Measurements from ENCODE around the gene CIAO3. TPM values are rescaled to one million over a fixed set of nuclear protein-coding genes. Genes with fewer than 3 reads are reported as not detected.

The CIAO3 gene
- total and polyA plus RNA-seq, 2 donors (not counting 1 experiment from before 2014, with no cell fraction given) = 59.4 to 68.4 TPM

- ChIA-PET POLR2A (no interaction called here), CTCF (interaction anchor here (0.5 kb wide), 1 partner anchor 14 kb away, joined by 3 read pairs; no protein-coding TSS in a partner anchor)
- Histone ChIP-seq H3K36me3 (replicated peaks in 1 of 2; ENCODE audit: control extremely low read depth in 1 of 2, control insufficient read depth in 1 of 2, extremely low read depth in 1 of 2, insufficient read depth in 2 of 2, low read length in 1 of 2) (no peaks in the 10 kb centered on the region), H4K20me1 (ENCODE audit: control insufficient read depth, insufficient read depth, low read length, poor library complexity, severe bottlenecking) (no peaks in the 10 kb centered on the region), H3K27ac (ENCODE audit: low read length in 2 of 2) (no peak overlapping the region), H3K4me3 (ENCODE audit: control extremely low read depth in 1 of 5, extremely low read depth in 1 of 5, insufficient read depth in 1 of 5, low read depth in 2 of 5, low read length in 4 of 5) (no peak overlapping the region), H3K9me3 (ENCODE audit: control extremely low read depth in 1 of 3, control insufficient read depth in 2 of 3, insufficient read depth in 1 of 3, low read length in 2 of 3) (no peaks in the 10 kb centered on the region), H3K4me1 (ENCODE audit: control insufficient read depth in 2 of 2, insufficient read depth in 2 of 2, low read length in 2 of 2) (no peaks in the 10 kb centered on the region), H3K9ac (ENCODE audit: low read length) (no peak overlapping the region), H3K4me2 (replicated peaks; ENCODE audit: low read depth, low read length, poor library complexity, severe bottlenecking) (no peak overlapping the region), H3K79me2 (ENCODE audit: control insufficient read depth, insufficient read depth, low read length) (no peaks in the 10 kb centered on the region), H2AFZ (ENCODE audit: insufficient read depth, low read depth, low read length, poor library complexity, severe bottlenecking) (no peak overlapping the region), H3K27me3 (replicated peaks in 1 of 4; ENCODE audit: control extremely low read depth in 1 of 4, control insufficient read depth in 3 of 4, insufficient read depth in 4 of 4, low read length in 3 of 4) (no peaks in the 10 kb centered on the region)
- intact Hi-C loops (cut with micrococcal nuclease) = no loop called here
- no peak for TF ChIP-seq CTCF (IDR thresholded peaks at IDR 0.05)
- TF ChIP-seq EZH2 (IDR thresholded peaks at IDR 0.05; ENCODE audit: borderline replicate concordance, insufficient read depth, low read depth, low read length, poor library complexity, severe bottlenecking) = no peak
- ATAC-seq (ENCODE audit: low read depth) (no peak), DNase-seq (no peak)
- no peaks in the 10 kb centered on the region for H3K4me1 Mint-ChIP-seq
- 92% methylated on average over 17 of the region's 21 CpGs for WGBS (ENCODE audit: insufficient coverage)
- peaks cover 3% of the 10 kb centered on the region for H3K27me3 Mint-ChIP-seq
- H3K9me3 Mint-ChIP-seq (ENCODE audit: insufficient read depth) = no peaks in the 10 kb centered on the region
- H3K27ac Mint-ChIP-seq = no peak overlapping the region
- no peak overlapping the region for H3K4me3 Mint-ChIP-seq
Measured at GRCh38 chr16:763369-764183, 22.8 kb upstream of the CIAO3 start.

- no peak for DNase-seq
- no peaks in the 10 kb centered on the region for H3K36me3 ChIP-seq (replicated peaks in 1 of 2; ENCODE audit: control extremely low read depth in 1 of 2, control insufficient read depth in 1 of 2, extremely low read depth in 1 of 2, insufficient read depth in 2 of 2, low read length in 1 of 2)
- no peaks in the 10 kb centered on the region for H3K79me2 ChIP-seq (ENCODE audit: control insufficient read depth, insufficient read depth, low read length)
- no peaks in the 10 kb centered on the region for H3K4me1 Mint-ChIP-seq
- no peaks in the 10 kb centered on the region for H3K9me3 Mint-ChIP-seq (ENCODE audit: insufficient read depth)
- intact Hi-C loops (cut with micrococcal nuclease) = no loop called here
- no peak overlapping the region for H3K4me2 ChIP-seq (replicated peaks; ENCODE audit: low read depth, low read length, poor library complexity, severe bottlenecking)
- TF ChIP-seq CTCF (IDR thresholded peaks at IDR 0.05) = no peak
- no peak for TF ChIP-seq EZH2 (IDR thresholded peaks at IDR 0.05; ENCODE audit: borderline replicate concordance, insufficient read depth, low read depth, low read length, poor library complexity, severe bottlenecking)
- H4K20me1 ChIP-seq (ENCODE audit: control insufficient read depth, insufficient read depth, low read length, poor library complexity, severe bottlenecking) = no peaks in the 10 kb centered on the region
- ATAC-seq (ENCODE audit: low read depth) = no peak
- no peaks in the 10 kb centered on the region for H3K27me3 ChIP-seq (replicated peaks in 1 of 4; ENCODE audit: control extremely low read depth in 1 of 4, control insufficient read depth in 3 of 4, insufficient read depth in 4 of 4, low read length in 3 of 4)
- POLR2A ChIA-PET = no interaction called here
- no peak overlapping the region for H3K4me3 ChIP-seq (ENCODE audit: control extremely low read depth in 1 of 5, extremely low read depth in 1 of 5, insufficient read depth in 1 of 5, low read depth in 2 of 5, low read length in 4 of 5)
- no peak overlapping the region for H3K27ac ChIP-seq (ENCODE audit: low read length in 2 of 2)
- CTCF ChIA-PET = no interaction called here
- H2AFZ ChIP-seq (ENCODE audit: insufficient read depth, low read depth, low read length, poor library complexity, severe bottlenecking) = no peak overlapping the region
- no peaks in the 10 kb centered on the region for H3K9me3 ChIP-seq (ENCODE audit: control extremely low read depth in 1 of 3, control insufficient read depth in 2 of 3, insufficient read depth in 1 of 3, low read length in 2 of 3)
- 91% methylated on average over 13 of the region's 17 CpGs for WGBS (ENCODE audit: insufficient coverage)
- no peak overlapping the region for H3K27ac Mint-ChIP-seq
- H3K4me1 ChIP-seq (ENCODE audit: control insufficient read depth in 2 of 2, insufficient read depth in 2 of 2, low read length in 2 of 2) = no peaks in the 10 kb centered on the region
- no peak overlapping the region for H3K9ac ChIP-seq (ENCODE audit: low read length)
- peaks cover 5% of the 10 kb centered on the region for H3K27me3 Mint-ChIP-seq
- no peak overlapping the region for H3K4me3 Mint-ChIP-seq
Measured at GRCh38 chr16:762595-763268, 21.9 kb upstream of the CIAO3 start.
